Progenitor cell of endocrine pancreas (in vitro differentiated cells): ENCODE measurements around the gene ACVR1C. TPM values are rescaled to one million over a fixed set of nuclear protein-coding genes. Genes with fewer than 3 reads are reported as not detected.

Experiments
- DNase-seq: peaks from one replicate; pipeline ENCODE4 v3.0.0; 2021; ENCODE audit warnings: low spot score; ENCODE audit not compliant: unreplicated experiment
- H3K27ac Mint-ChIP-seq: 2 replicates; pipeline ENCODE4 v1.8.0; 2021; ENCODE audit warnings: mild to moderate bottlenecking, moderate library complexity, mixed read lengths
- H3K27me3 Mint-ChIP-seq: 2 replicates; pipeline ENCODE4 v1.8.0; 2021; ENCODE audit warnings: mixed read lengths
- H3K36me3 Mint-ChIP-seq: 2 replicates; pipeline ENCODE4 v1.8.0; 2022; ENCODE audit warnings: mixed read lengths; ENCODE audit not compliant: insufficient read depth
- H3K4me1 Mint-ChIP-seq: 2 replicates; pipeline ENCODE4 v1.8.0; 2021; ENCODE audit warnings: low read depth, mixed read lengths
- H3K4me3 Mint-ChIP-seq: 2 replicates; pipeline ENCODE4 v1.8.0; 2021; ENCODE audit warnings: low read depth, mild to moderate bottlenecking, moderate library complexity, mixed read lengths
- H3K9me3 Mint-ChIP-seq: 2 replicates; pipeline ENCODE4 v1.8.0; 2021; ENCODE audit warnings: low read depth, mixed read lengths
- CTCF ChIP-seq: fragments of 200-600 bp; sonication (generic); IDR thresholded peaks from one replicate; pipeline ENCODE4 v1.5.0; 2021; ENCODE audit warnings: antibody characterized with exemption, mild to moderate bottlenecking; ENCODE audit not compliant: unreplicated experiment
- total RNA-seq: library from RNA; stranded (reverse); gene quantifications from 2 replicates; pipeline ENCODE4 v1.2.1, GENCODE V29; 2021

ACVR1C gene
- total RNA-seq, 1 donor from 2014 or later: 2.4 TPM

GRCh38 chr2:157488877-157489276, 139.8 kb downstream of the ACVR1C start:
- H3K4me3 Mint-ChIP-seq: no peak overlapping the region
- H3K27ac Mint-ChIP-seq: no peak overlapping the region
- DNase-seq: no peak
- no peaks in the 10 kb centered on the region for H3K9me3 Mint-ChIP-seq
- H3K4me1 Mint-ChIP-seq: peaks cover 28% of the 10 kb centered on the region
- TF ChIP-seq CTCF: no peak
- H3K36me3 Mint-ChIP-seq: no peaks in the 10 kb centered on the region
- H3K27me3 Mint-ChIP-seq: no peaks in the 10 kb centered on the region

- Mint-ChIP-seq H3K27ac (no peak overlapping the region), H3K9me3 (no peaks in the 10 kb centered on the region), H3K4me3 (no peak overlapping the region), H3K4me1 (peaks cover 28% of the 10 kb centered on the region), H3K36me3 (no peaks in the 10 kb centered on the region), H3K27me3 (no peaks in the 10 kb centered on the region)
- TF ChIP-seq CTCF: no peak
- no peak for DNase-seq
Measured at GRCh38 chr2:157487747-157488146, 140.9 kb downstream of the ACVR1C start.

- Mint-ChIP-seq H3K27me3 (no peaks in the 10 kb centered on the region), H3K4me1 (peaks cover 28% of the 10 kb centered on the region), H3K4me3 (no peak overlapping the region), H3K36me3 (no peaks in the 10 kb centered on the region), H3K9me3 (no peaks in the 10 kb centered on the region), H3K27ac (no peak overlapping the region)
- DNase-seq: no peak
- TF ChIP-seq CTCF: no peak
Measured at GRCh38 chr2:157487271-157487610, 141.4 kb downstream of the ACVR1C start.

- H3K27me3 Mint-ChIP-seq: no peaks in the 10 kb centered on the region
- no peaks in the 10 kb centered on the region for H3K9me3 Mint-ChIP-seq
- no peaks in the 10 kb centered on the region for H3K36me3 Mint-ChIP-seq
- H3K4me1 Mint-ChIP-seq: peaks cover 28% of the 10 kb centered on the region
- no peak overlapping the region for H3K27ac Mint-ChIP-seq
- TF ChIP-seq CTCF: no peak
- DNase-seq: no peak
- H3K4me3 Mint-ChIP-seq: no peak overlapping the region
Measured at GRCh38 chr2:157486596-157487270, 141.9 kb downstream of the ACVR1C start.

GRCh38 chr2:157480182-157480961, 148.3 kb downstream of the ACVR1C start:
- no peak for DNase-seq
- no peaks in the 10 kb centered on the region for H3K36me3 Mint-ChIP-seq
- no peaks in the 10 kb centered on the region for H3K27me3 Mint-ChIP-seq
- H3K4me3 Mint-ChIP-seq: no peak overlapping the region
- no peaks in the 10 kb centered on the region for H3K9me3 Mint-ChIP-seq
- H3K4me1 Mint-ChIP-seq: no peaks in the 10 kb centered on the region
- H3K27ac Mint-ChIP-seq: no peak overlapping the region
- no peak for TF ChIP-seq CTCF
